HEK293 (cell line): ENCODE data around the gene MPZL3.

Source experiments
- CTCF ChIA-PET: fragments of 350-600 bp; formaldehyde crosslinking; extraction: SDS; loops from one replicate; lab custom pipeline; 2021; ENCODE audit warnings: antibody characterized with exemption; lab: Yijun Ruan, JAX
- POLR2A ChIA-PET: fragments of 300-600 bp; formaldehyde crosslinking; extraction: SDS; loops from one replicate; lab custom pipeline; 2020; ENCODE audit warnings: antibody characterized with exemption, inconsistent platforms; lab: Yijun Ruan, JAX
- H3K27ac ChIP-seq: fragments of 200-500 bp; sonication (Bioruptor generic); 2 replicates; pipeline ENCODE4 v1.5.1; 2014; ENCODE audit warnings: low read depth, low read length, control low read depth, inconsistent platforms; ENCODE audit errors: extremely low read depth
- H3K36me3 ChIP-seq, 2 experiments: fragments of 200-500 bp in 1 of 2; sonication (Bioruptor generic) in 1 of 2; 1 replicate in 1 of 2; 2 replicates in 1 of 2; pipeline ENCODE4 v1.5.1; 2014 to 2017; ENCODE audit warnings: inconsistent platforms in 2 of 2, low read length in 2 of 2; ENCODE audit not compliant: control insufficient read depth in 2 of 2, insufficient read depth in 1 of 2
- H3K4me1 ChIP-seq: fragments of 200-500 bp; sonication (Bioruptor generic); 2 replicates; pipeline ENCODE4 v1.5.1; 2014; ENCODE audit warnings: mild to moderate bottlenecking, low read length, inconsistent platforms; ENCODE audit not compliant: control insufficient read depth, insufficient read depth
- H3K4me3 ChIP-seq: 2 replicates; pipeline ENCODE4 v1.5.1; 2011; ENCODE audit warnings: low read depth, mild to moderate bottlenecking, control low read depth, low read length, moderate library complexity
- H3K9me3 ChIP-seq: fragments of 200-500 bp; sonication (Bioruptor generic); 2 replicates; pipeline ENCODE4 v1.5.1; 2014; ENCODE audit warnings: low read depth, low read length, inconsistent platforms; ENCODE audit not compliant: control insufficient read depth, insufficient read depth
- INSM2 ChIP-seq: fragments of 450-650 bp; formaldehyde crosslinking; IDR thresholded peaks from 2 replicates; pipeline ENCODE4 v1.5.1; 2016; ENCODE audit warnings: missing biosample characterization, missing genetic modification characterization
- KLF7 ChIP-seq: fragments of 450-650 bp; formaldehyde crosslinking; IDR thresholded peaks from 2 replicates; pipeline ENCODE4 v1.5.1; 2016; ENCODE audit warnings: missing biosample characterization, missing genetic modification characterization, borderline replicate concordance
- PRDM10 ChIP-seq: fragments of 450-650 bp; formaldehyde crosslinking; IDR thresholded peaks from 2 replicates; pipeline ENCODE4 v1.5.1; 2016; ENCODE audit warnings: missing biosample characterization, missing genetic modification characterization
- SCRT2 ChIP-seq: fragments of 450-650 bp; formaldehyde crosslinking; IDR thresholded peaks from 2 replicates; pipeline ENCODE4 v1.5.1; 2016; ENCODE audit warnings: missing biosample characterization, missing genetic modification characterization
- ZNF112 ChIP-seq: fragments of 450-650 bp; formaldehyde crosslinking; IDR thresholded peaks from 2 replicates; pipeline ENCODE4 v1.5.0; 2017; ENCODE audit warnings: missing biosample characterization, missing genetic modification characterization
- ZNF132 ChIP-seq: fragments of 450-650 bp; formaldehyde crosslinking; IDR thresholded peaks from 2 replicates; pipeline ENCODE4 v1.5.1; 2017; ENCODE audit warnings: missing biosample characterization, missing genetic modification characterization, borderline replicate concordance
- ZNF140 ChIP-seq: fragments of 450-650 bp; formaldehyde crosslinking; IDR thresholded peaks from 2 replicates; pipeline ENCODE4 v1.5.1; 2016; ENCODE audit warnings: missing biosample characterization, missing genetic modification characterization
- ZNF148 ChIP-seq: fragments of 450-650 bp; formaldehyde crosslinking; IDR thresholded peaks from 2 replicates; pipeline ENCODE4 v1.5.0; 2017; ENCODE audit warnings: missing biosample characterization, missing genetic modification characterization, borderline replicate concordance
- ZNF175 ChIP-seq: fragments of 450-650 bp; formaldehyde crosslinking; IDR thresholded peaks from 2 replicates; pipeline ENCODE4 v1.5.1; 2016; ENCODE audit warnings: missing biosample characterization, missing genetic modification characterization
- ZNF211 ChIP-seq: fragments of 450-650 bp; formaldehyde crosslinking; IDR thresholded peaks from 2 replicates; pipeline ENCODE4 v1.5.1; 2016; ENCODE audit warnings: low read depth, missing biosample characterization, missing genetic modification characterization
- ZNF280C ChIP-seq: fragments of 450-650 bp; formaldehyde crosslinking; IDR thresholded peaks from 2 replicates; pipeline ENCODE4 v1.5.1; 2016; ENCODE audit warnings: missing biosample characterization, missing genetic modification characterization
- ZNF416 ChIP-seq: fragments of 450-650 bp; formaldehyde crosslinking; IDR thresholded peaks from 2 replicates; pipeline ENCODE4 v1.5.1; 2016; ENCODE audit warnings: missing biosample characterization, missing genetic modification characterization
- ZNF704 ChIP-seq: fragments of 450-650 bp; formaldehyde crosslinking; IDR thresholded peaks from 2 replicates; pipeline ENCODE4 v1.5.1; 2016; ENCODE audit warnings: missing biosample characterization, missing genetic modification characterization
- ZNF791 ChIP-seq: fragments of 450-650 bp; formaldehyde crosslinking; IDR thresholded peaks from 2 replicates; pipeline ENCODE4 v1.5.1; 2016; ENCODE audit warnings: missing biosample characterization, missing genetic modification characterization
- ZNF792 ChIP-seq: fragments of 450-650 bp; formaldehyde crosslinking; IDR thresholded peaks from 2 replicates; pipeline ENCODE4 v1.5.1; 2016; ENCODE audit warnings: missing biosample characterization, missing genetic modification characterization
- ZSCAN16 ChIP-seq: fragments of 450-650 bp; formaldehyde crosslinking; IDR thresholded peaks from 2 replicates; pipeline ENCODE4 v1.5.1; 2016; ENCODE audit warnings: missing biosample characterization, missing genetic modification characterization
- ZSCAN5A ChIP-seq: fragments of 450-650 bp; formaldehyde crosslinking; IDR thresholded peaks from 2 replicates; pipeline ENCODE4 v1.5.1; 2016; ENCODE audit warnings: missing biosample characterization, missing genetic modification characterization
- TF ChIP-seq, protein P1 (sequence below): fragments of 450-650 bp; formaldehyde crosslinking; IDR thresholded peaks from 2 replicates; pipeline ENCODE4 v1.5.1; 2016; ENCODE audit warnings: missing biosample characterization, missing genetic modification characterization
- TF ChIP-seq, protein P2 (sequence below): fragments of 450-650 bp; formaldehyde crosslinking; IDR thresholded peaks from 2 replicates; pipeline ENCODE4; 2016; ENCODE audit warnings: missing biosample characterization, missing genetic modification characterization

Gene MPZL3

DNA sequence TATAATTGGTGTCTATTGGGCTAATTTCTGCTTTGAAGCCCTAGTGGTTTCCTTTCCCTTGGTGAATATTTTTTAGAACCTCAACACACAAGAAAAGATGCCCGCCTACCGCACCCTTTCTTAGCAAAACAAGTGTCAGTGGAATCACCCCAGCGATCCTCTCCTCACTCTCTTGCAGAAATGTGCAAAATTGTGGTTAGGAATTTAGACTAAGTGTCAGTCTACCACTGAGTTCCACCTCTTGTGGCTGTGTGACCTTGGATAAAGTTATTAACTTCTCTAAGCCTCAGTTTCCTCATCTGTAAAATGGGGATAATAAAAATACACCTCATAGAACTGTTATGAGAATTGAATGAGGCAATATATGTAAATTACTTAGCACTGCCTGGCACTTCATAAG lies 22.1 kb downstream of the MPZL3 start:
- POLR2A ChIA-PET = no interaction called here
- Histone ChIP-seq H3K4me1 (no peaks in the 10 kb centered on the region), H3K4me3 (no peak overlapping the region), H3K9me3 (no peaks in the 10 kb centered on the region), H3K36me3 (no peaks in the 10 kb centered on the region), H3K27ac (no peak overlapping the region)
- CTCF ChIA-PET = no interaction called here
- TF ChIP-seq ZNF416 (tag by site-specific recombination) (no peak), SCRT2 (tag by site-specific recombination) (no peak), ZNF792 (tag by site-specific recombination) (no peak), ZNF148 (tag by site-specific recombination) (no peak), ZNF704 (tag by site-specific recombination) (no peak), ZNF132 (tag by site-specific recombination) (no peak), KLF7 (tag by site-specific recombination) (no peak), ZNF175 (tag by site-specific recombination) (no peak)
- TF ChIP-seq, protein P1, sequence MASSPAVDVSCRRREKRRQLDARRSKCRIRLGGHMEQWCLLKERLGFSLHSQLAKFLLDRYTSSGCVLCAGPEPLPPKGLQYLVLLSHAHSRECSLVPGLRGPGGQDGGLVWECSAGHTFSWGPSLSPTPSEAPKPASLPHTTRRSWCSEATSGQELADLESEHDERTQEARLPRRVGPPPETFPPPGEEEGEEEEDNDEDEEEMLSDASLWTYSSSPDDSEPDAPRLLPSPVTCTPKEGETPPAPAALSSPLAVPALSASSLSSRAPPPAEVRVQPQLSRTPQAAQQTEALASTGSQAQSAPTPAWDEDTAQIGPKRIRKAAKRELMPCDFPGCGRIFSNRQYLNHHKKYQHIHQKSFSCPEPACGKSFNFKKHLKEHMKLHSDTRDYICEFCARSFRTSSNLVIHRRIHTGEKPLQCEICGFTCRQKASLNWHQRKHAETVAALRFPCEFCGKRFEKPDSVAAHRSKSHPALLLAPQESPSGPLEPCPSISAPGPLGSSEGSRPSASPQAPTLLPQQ (tag by site-specific recombination) = no peak

DNA sequence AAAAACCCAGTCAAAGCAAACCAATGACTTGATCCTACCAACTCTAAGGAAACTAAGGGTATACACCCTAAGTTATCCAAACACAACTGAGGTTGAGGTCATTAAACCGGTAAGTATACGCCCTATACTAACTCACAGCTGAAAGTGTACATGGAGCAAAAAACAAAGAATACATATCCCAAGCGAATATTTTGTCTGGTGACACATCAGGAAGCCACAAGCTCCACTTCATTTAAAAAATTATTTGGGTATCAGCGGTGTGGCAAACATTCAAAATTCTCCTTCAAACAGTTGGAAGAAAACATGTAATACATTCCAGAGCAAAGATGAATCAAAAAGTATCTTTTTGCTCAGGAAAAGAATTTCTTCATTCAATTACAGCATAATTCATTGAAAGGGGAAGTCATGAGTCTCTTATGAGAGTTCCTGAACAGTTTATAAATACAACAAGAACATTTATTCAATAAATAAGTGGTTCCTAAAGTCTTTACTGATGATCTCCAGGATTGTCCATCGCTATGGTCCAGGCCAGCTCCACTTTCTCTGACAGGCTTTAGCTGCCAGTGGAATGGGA lies 22.8 kb downstream of the MPZL3 start:
- Histone ChIP-seq H3K9me3 (no peaks in the 10 kb centered on the region), H3K4me1 (no peaks in the 10 kb centered on the region), H3K36me3 (no peaks in the 10 kb centered on the region), H3K4me3 (no peak overlapping the region), H3K27ac (no peak overlapping the region)
- ChIA-PET POLR2A (no interaction called here), CTCF (no interaction called here)
- TF ChIP-seq ZNF112 = no peak
- TF ChIP-seq ZNF791 (tag by site-specific recombination) = no peak
- TF ChIP-seq ZSCAN16 (tag by site-specific recombination) = no peak
- TF ChIP-seq ZNF140 = no peak
- TF ChIP-seq INSM2 (tag by site-specific recombination) = no peak
- TF ChIP-seq PRDM10 (tag by site-specific recombination) = no peak
- no peak for TF ChIP-seq ZNF280C (tag by site-specific recombination)
- TF ChIP-seq, protein P2, sequence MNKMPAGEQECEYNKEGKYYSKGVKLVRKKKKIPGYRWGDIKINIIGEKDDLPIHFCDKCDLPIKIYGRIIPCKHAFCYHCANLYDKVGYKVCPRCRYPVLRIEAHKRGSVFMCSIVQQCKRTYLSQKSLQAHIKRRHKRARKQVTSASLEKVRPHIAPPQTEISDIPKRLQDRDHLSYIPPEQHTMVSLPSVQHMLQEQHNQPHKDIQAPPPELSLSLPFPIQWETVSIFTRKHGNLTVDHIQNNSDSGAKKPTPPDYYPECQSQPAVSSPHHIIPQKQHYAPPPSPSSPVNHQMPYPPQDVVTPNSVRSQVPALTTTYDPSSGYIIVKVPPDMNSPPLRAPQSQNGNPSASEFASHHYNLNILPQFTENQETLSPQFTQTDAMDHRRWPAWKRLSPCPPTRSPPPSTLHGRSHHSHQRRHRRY (tag by site-specific recombination) = no peak
- TF ChIP-seq ZNF211 (tag by site-specific recombination) = no peak
- no peak for TF ChIP-seq ZSCAN5A
